NB4 (cell line): ENCODE results near the gene FRAS1.

Experiments used
- POLR2A ChIP-seq: IDR thresholded peaks from 2 replicates; pipeline ENCODE4 v1.6.1; 2011; ENCODE audit warnings: mild to moderate bottlenecking; ENCODE audit not compliant: insufficient read length; ENCODE audit errors: extremely low read depth
- TF ChIP-seq, protein P1 (sequence below): IDR thresholded peaks from one replicate; pipeline ENCODE4 v1.5.1; 2012; ENCODE audit warnings: low read depth, low read length

DNA sequence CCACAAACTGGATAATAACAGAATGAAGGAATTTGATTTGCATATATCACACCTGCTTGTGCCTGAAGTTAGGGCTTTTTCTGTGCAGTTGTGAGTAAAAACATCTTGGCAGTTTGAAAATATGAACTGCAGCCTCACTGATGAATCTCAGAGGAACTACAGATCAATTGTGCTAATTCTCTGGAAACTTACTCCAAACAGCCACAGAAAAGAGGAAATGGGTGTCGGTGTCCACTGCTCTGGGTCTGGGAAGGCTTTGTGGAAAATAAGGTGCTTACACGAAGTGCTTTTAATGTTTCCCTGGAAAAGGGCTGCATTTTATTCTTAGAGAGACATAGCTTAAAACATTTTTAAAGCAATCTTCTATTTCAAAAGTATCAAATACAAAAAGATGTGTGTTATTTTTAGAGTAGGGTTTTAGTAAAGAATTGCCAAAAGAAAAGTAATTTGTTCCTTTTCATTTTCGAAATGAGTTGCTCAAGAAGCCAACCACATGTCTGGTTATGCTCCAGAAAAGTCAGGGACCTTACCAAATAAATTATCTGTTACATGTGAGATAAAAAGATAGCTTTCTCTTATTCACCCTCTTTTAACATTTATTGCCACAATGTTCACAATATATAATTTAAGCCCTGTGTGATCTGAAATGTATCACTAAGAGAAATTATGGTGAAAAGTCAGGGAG lies 240.1 kb downstream of the FRAS1 start:
- TF ChIP-seq, protein P1, sequence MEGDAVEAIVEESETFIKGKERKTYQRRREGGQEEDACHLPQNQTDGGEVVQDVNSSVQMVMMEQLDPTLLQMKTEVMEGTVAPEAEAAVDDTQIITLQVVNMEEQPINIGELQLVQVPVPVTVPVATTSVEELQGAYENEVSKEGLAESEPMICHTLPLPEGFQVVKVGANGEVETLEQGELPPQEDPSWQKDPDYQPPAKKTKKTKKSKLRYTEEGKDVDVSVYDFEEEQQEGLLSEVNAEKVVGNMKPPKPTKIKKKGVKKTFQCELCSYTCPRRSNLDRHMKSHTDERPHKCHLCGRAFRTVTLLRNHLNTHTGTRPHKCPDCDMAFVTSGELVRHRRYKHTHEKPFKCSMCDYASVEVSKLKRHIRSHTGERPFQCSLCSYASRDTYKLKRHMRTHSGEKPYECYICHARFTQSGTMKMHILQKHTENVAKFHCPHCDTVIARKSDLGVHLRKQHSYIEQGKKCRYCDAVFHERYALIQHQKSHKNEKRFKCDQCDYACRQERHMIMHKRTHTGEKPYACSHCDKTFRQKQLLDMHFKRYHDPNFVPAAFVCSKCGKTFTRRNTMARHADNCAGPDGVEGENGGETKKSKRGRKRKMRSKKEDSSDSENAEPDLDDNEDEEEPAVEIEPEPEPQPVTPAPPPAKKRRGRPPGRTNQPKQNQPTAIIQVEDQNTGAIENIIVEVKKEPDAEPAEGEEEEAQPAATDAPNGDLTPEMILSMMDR: no peak
- no peak for TF ChIP-seq POLR2A
